H9 (cell line): ENCODE measurements around the gene ABCD4. TPM values are rescaled to one million over a fixed set of nuclear protein-coding genes. Genes with fewer than 3 reads are reported as not detected.

Source experiments
- DNase-seq: peaks from one replicate; pipeline ENCODE4 v3.0.0-alpha.2; 2017
- H2AFZ ChIP-seq: one replicate; pipeline ENCODE4 v1.6.1; 2013; ENCODE audit warnings: mild to moderate bottlenecking, low read length, control low read depth, moderate library complexity
- H2AK5ac ChIP-seq: 2 replicates; pipeline ENCODE4 v1.6.1; 2013; ENCODE audit warnings: low read length, control low read depth, mixed read lengths; ENCODE audit not compliant: insufficient read length
- H2BK120ac ChIP-seq: one replicate; pipeline ENCODE4 v1.6.1; 2013; ENCODE audit warnings: low read depth, mild to moderate bottlenecking, low read length, control low read depth, inconsistent platforms; ENCODE audit not compliant: poor library complexity, severe bottlenecking
- H2BK12ac ChIP-seq: 2 replicates; pipeline ENCODE4 v1.6.1; 2013; ENCODE audit warnings: low read length, control low read depth, mixed read lengths, low read depth; ENCODE audit not compliant: insufficient read length
- H2BK15ac ChIP-seq: 2 replicates; pipeline ENCODE4 v1.6.1; 2013; ENCODE audit warnings: low read depth, low read length, control low read depth
- H2BK20ac ChIP-seq: one replicate; pipeline ENCODE4 v1.6.1; 2013; ENCODE audit warnings: low read depth, mild to moderate bottlenecking, low read length, control low read depth, inconsistent platforms; ENCODE audit not compliant: poor library complexity, severe bottlenecking
- H2BK5ac ChIP-seq: 2 replicates; pipeline ENCODE4 v1.6.1; 2013; ENCODE audit warnings: low read length, control low read depth, mixed read lengths; ENCODE audit not compliant: insufficient read length
- H3K14ac ChIP-seq: 2 replicates; pipeline ENCODE4 v1.6.1; 2013; ENCODE audit warnings: low read length, control low read depth; ENCODE audit not compliant: insufficient read depth
- H3K18ac ChIP-seq: 2 replicates; pipeline ENCODE4 v1.6.1; 2013; ENCODE audit warnings: low read depth, mild to moderate bottlenecking, mixed read lengths, low read length, control low read depth; ENCODE audit not compliant: insufficient read length
- H3K23ac ChIP-seq: 2 replicates; pipeline ENCODE4 v1.6.1; 2013; ENCODE audit warnings: low read length, control low read depth, mixed read lengths, low read depth; ENCODE audit not compliant: insufficient read length
- H3K23me2 ChIP-seq: 2 replicates; pipeline ENCODE4 v1.6.1; 2013; ENCODE audit warnings: low read depth, mild to moderate bottlenecking, mixed read lengths, low read length, control low read depth; ENCODE audit not compliant: insufficient read length, poor library complexity, severe bottlenecking
- H3K27ac ChIP-seq: 2 replicates; pipeline ENCODE4 v1.5.1; 2013; ENCODE audit warnings: low read length, control low read depth, mixed read lengths, low read depth; ENCODE audit not compliant: insufficient read length
- H3K27me3 ChIP-seq: 2 replicates; pipeline ENCODE4 v1.6.1; 2013; ENCODE audit warnings: low read length, control low read depth, inconsistent platforms; ENCODE audit not compliant: insufficient read depth
- H3K4ac ChIP-seq: 2 replicates; pipeline ENCODE4 v1.6.1; 2013; ENCODE audit warnings: low read depth, mild to moderate bottlenecking, control low read depth, inconsistent platforms, low read length, moderate library complexity
- H3K4me1 ChIP-seq: 2 replicates; pipeline ENCODE4 v1.6.1; 2013; ENCODE audit warnings: low read length, control low read depth, inconsistent platforms; ENCODE audit not compliant: insufficient read depth
- H3K4me2 ChIP-seq: 2 replicates; pipeline ENCODE4 v1.6.1; 2013; ENCODE audit warnings: low read length, control low read depth, mixed read lengths; ENCODE audit not compliant: insufficient read length, insufficient read depth
- H3K56ac ChIP-seq: 2 replicates; pipeline ENCODE4 v1.6.1; 2013; ENCODE audit warnings: low read depth, mild to moderate bottlenecking, mixed read lengths, low read length, control low read depth; ENCODE audit not compliant: insufficient read length
- H3K79me1 ChIP-seq: 2 replicates; pipeline ENCODE4 v1.6.1; 2013; ENCODE audit warnings: low read depth, mild to moderate bottlenecking, moderate library complexity, low read length, control low read depth, inconsistent platforms; ENCODE audit not compliant: insufficient read depth, poor library complexity, severe bottlenecking
- H3K79me2 ChIP-seq: 2 replicates; pipeline ENCODE4 v1.6.1; 2013; ENCODE audit warnings: low read length, control low read depth, inconsistent platforms; ENCODE audit not compliant: insufficient read depth
- H3K9ac ChIP-seq: 2 replicates; pipeline ENCODE4 v1.6.1; 2013; ENCODE audit warnings: low read length, control low read depth, mixed read lengths; ENCODE audit not compliant: insufficient read length; ENCODE audit errors: extremely low read depth
- H3K9me3 ChIP-seq: one replicate; pipeline ENCODE4 v1.6.1; 2013; ENCODE audit warnings: low read depth, low read length, inconsistent platforms; ENCODE audit not compliant: control insufficient read depth
- H3T11ph ChIP-seq: one replicate; pipeline ENCODE4 v1.6.1; 2013; ENCODE audit warnings: mild to moderate bottlenecking, low read length, control low read depth, inconsistent platforms
- H4K20me1 ChIP-seq: one replicate; pipeline ENCODE4 v1.6.1; 2013; ENCODE audit not compliant: control insufficient read depth, insufficient read length, insufficient read depth
- H4K5ac ChIP-seq: 2 replicates; pipeline ENCODE4 v1.6.1; 2013; ENCODE audit warnings: low read depth, mild to moderate bottlenecking, mixed read lengths, low read length, control low read depth; ENCODE audit not compliant: insufficient read length
- H4K8ac ChIP-seq: replicated peaks from 2 replicates; pipeline ENCODE4 v1.6.1; 2013; ENCODE audit warnings: low read length, control low read depth, mixed read lengths, low read depth; ENCODE audit not compliant: insufficient read length
- H4K91ac ChIP-seq: 2 replicates; pipeline ENCODE4 v1.6.1; 2013; ENCODE audit warnings: low read depth, mild to moderate bottlenecking, moderate library complexity, mixed read lengths, low read length, control low read depth; ENCODE audit not compliant: insufficient read length
- H3K27ac Mint-ChIP-seq, 3 experiments: 2 replicates in 2 of 3; 3 replicates in 1 of 3; pipeline ENCODE4 v1.8.0; 2020 to 2021; ENCODE audit warnings: mixed read lengths in 3 of 3, mild to moderate bottlenecking in 1 of 3, moderate library complexity in 1 of 3
- H3K27me3 Mint-ChIP-seq: 2 replicates; pipeline ENCODE4 v1.8.0; 2021; ENCODE audit warnings: low read depth, mild to moderate bottlenecking, moderate library complexity, mixed read lengths
- H3K36me3 Mint-ChIP-seq, 3 experiments: 2 replicates in 2 of 3; 3 replicates in 1 of 3; pipeline ENCODE4 v1.8.0; 2020 to 2021; ENCODE audit warnings: low read depth in 3 of 3, mixed read lengths in 3 of 3; ENCODE audit not compliant: insufficient read depth in 1 of 3
- H3K4me1 Mint-ChIP-seq, 2 experiments: 2 replicates each; pipeline ENCODE4 v1.8.0; 2020; ENCODE audit warnings: mixed read lengths in 2 of 2
- H3K4me3 Mint-ChIP-seq, 2 experiments: 2 replicates in 1 of 2; 3 replicates in 1 of 2; pipeline ENCODE4 v1.8.0; 2020 to 2021; ENCODE audit warnings: mild to moderate bottlenecking in 2 of 2, mixed read lengths in 2 of 2, moderate library complexity in 1 of 2
- H3K9me3 Mint-ChIP-seq, 2 experiments: 2 replicates in 1 of 2; 3 replicates in 1 of 2; pipeline ENCODE4 v1.8.0; 2020; ENCODE audit warnings: mild to moderate bottlenecking in 2 of 2, mixed read lengths in 2 of 2, moderate library complexity in 1 of 2
- WGBS: extraction: QIAGEN DNeasy Blood & Tissue Kit; methylation state at CpG from one replicate; pipeline ENCODE4 v1.1.7; 2013; ENCODE audit warnings: missing lambda C conversion rate, low lambda C conversion rate, mixed read lengths; ENCODE audit not compliant: insufficient read length; ENCODE audit errors: extremely low coverage; 5-methylcytosine and 5-hydroxymethylcytosine counted together
- total RNA-seq: library from RNA; stranded (reverse); gene quantifications from 2 replicates; pipeline ENCODE4 v1.2.1, GENCODE V29; 2021
- TF ChIP-seq, protein P1 (sequence below): fragments of 200-600 bp; sonication (generic); conservative IDR thresholded peaks from 3 replicates; pipeline ENCODE4 v1.8.0; 2021; ENCODE audit warnings: antibody characterized with exemption, mild to moderate bottlenecking

ABCD4 gene
- total RNA-seq, 1 experiment from 2014 or later = 80.9 TPM

DNA sequence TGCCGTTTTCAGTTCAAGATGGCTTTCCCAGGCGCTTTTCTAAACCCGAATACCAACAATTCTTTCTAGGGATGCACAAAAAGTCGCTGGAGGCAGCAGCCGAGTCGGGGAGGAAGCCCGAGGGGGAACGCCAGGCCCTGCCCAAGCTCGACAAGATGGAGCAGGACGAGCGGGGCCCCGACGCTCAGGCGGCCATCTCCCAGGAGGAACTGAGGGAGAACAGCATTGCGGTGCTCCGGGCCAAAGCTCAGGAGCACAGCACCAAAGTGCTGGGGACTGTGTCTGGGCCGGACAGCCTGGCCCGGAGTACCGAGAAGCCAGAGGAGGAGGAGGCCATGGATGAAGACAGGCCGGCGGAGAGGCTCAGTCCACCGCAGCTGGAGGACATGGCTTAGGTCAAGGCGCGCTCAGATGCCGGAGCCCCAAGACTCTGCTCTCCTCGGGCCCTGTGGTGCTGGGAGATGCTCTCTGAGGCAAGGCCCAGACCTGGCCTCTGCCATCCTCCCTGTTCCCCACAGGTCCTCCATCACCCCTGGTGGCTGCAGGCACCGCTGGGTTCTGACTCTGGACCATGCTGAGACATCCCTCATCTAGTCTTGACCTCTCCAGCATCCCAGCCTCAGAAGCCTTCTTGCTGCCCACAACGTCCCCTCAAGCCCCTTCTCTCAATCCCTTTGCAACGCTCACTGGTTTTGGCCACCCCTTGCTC, 42.1 kb downstream of the ABCD4 start:
- Histone ChIP-seq H3K9ac (no peak overlapping the region), H3K23me2 (peaks cover 9% of the 10 kb centered on the region), H3K9me3 (no peaks in the 10 kb centered on the region), H3K18ac (no peak overlapping the region), H2BK15ac (no peak overlapping the region), H3K4me1 (no peaks in the 10 kb centered on the region), H2BK20ac (no peak overlapping the region), H2AK5ac (no peak overlapping the region), H3K4me2 (no peak overlapping the region), H4K8ac (no peak overlapping the region), H3K4ac (no peak overlapping the region), H3K27ac (no peak overlapping the region), H2BK120ac (no peak overlapping the region), H4K91ac (no peak overlapping the region), H2AFZ (no peak overlapping the region), H2BK12ac (no peak overlapping the region), H3K23ac (no peak overlapping the region), H3T11ph (no peak overlapping the region), H2BK5ac (no peak overlapping the region), H3K14ac (no peak overlapping the region), H4K5ac (no peak overlapping the region), H3K79me1 (no peaks in the 10 kb centered on the region), H4K20me1 (no peaks in the 10 kb centered on the region), H3K27me3 (peaks cover 12% of the 10 kb centered on the region; the same call in 1 of the 2 replicates), H3K79me2 (no peaks in the 10 kb centered on the region), H3K56ac (no peak overlapping the region)
- Mint-ChIP-seq H3K4me1 (peaks cover 5 to 8% of the 10 kb centered on the region in 2 experiments; a peak in 2 of 4 replicates), H3K36me3 (no peaks in the 10 kb centered on the region), H3K4me3 (no peak overlapping the region), H3K27me3 (peaks cover 46% of the 10 kb centered on the region), H3K27ac (peak overlapping the region in 1 of 3 experiments; percentile 30; a peak in 1 of 7 replicates), H3K9me3 (no peaks in the 10 kb centered on the region; a peak in 1 of 5 replicates)
- TF ChIP-seq, protein P1, sequence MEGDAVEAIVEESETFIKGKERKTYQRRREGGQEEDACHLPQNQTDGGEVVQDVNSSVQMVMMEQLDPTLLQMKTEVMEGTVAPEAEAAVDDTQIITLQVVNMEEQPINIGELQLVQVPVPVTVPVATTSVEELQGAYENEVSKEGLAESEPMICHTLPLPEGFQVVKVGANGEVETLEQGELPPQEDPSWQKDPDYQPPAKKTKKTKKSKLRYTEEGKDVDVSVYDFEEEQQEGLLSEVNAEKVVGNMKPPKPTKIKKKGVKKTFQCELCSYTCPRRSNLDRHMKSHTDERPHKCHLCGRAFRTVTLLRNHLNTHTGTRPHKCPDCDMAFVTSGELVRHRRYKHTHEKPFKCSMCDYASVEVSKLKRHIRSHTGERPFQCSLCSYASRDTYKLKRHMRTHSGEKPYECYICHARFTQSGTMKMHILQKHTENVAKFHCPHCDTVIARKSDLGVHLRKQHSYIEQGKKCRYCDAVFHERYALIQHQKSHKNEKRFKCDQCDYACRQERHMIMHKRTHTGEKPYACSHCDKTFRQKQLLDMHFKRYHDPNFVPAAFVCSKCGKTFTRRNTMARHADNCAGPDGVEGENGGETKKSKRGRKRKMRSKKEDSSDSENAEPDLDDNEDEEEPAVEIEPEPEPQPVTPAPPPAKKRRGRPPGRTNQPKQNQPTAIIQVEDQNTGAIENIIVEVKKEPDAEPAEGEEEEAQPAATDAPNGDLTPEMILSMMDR = no peak
- DNase-seq = no peak
- no CpG with 5 or more reads among the region's 29 CpGs for WGBS
